Heart left ventricle (tissue), 13 donors: ENCODE results near the gene EMP2.

Experiments
- CTCF ChIP-seq, 12 donors: fragments of 200-600 bp; sonication (generic) in 4 of 12; IDR thresholded peaks; one replicate each; pipeline versions ENCODE4 v1.5.0 to v1.8.0; 2018 to 2022; ENCODE audit warnings: antibody characterized with exemption in 12 of 12, mild to moderate bottlenecking in 5 of 12
- POLR2A ChIP-seq, 2 donors: fragments of 450-650 bp; IDR thresholded peaks; one replicate each; pipeline ENCODE4 v1.6.1; 2017; ENCODE audit warnings: antibody characterized with exemption in 2 of 2, mild to moderate bottlenecking in 2 of 2, moderate library complexity in 2 of 2
- donor health status: ischemic (EF 13 %, LVEDD 7.1; RV severe dilation, severe dysfunction).
- donor health status: DM: no; HTN: yes; CAD: no.
- donor health status: DM: no; HTN: no; CAD: no.
- donor health status: ischemic (EF 25% LVEDD 6.9; RV normal size, moderate dysfunction).
- donor health status: ischemic (EF 25% LVEDD 5.7; RV mildly dilated, moderate dysfunction).
- donor health status: ischemic (EF 35%, LVEDD 5.7; RV mildly dilated, moderate dysfunction).
- donor health status: nonischemic (EF 11% LVEDD 7.7; RV severe dilation, severe dysfunction).
- donor health status: DM: yes; HTN: yes; CAD: no.
- donor health status: PGD.
- donor health status: ischemic (EF 29% LVEDD 5.4; RV normal size, mild dysfunction).
- donor health status: nonischemic (EF 23%, LVEDD 6.1; RV moderate dilation, normal function).

DNA sequence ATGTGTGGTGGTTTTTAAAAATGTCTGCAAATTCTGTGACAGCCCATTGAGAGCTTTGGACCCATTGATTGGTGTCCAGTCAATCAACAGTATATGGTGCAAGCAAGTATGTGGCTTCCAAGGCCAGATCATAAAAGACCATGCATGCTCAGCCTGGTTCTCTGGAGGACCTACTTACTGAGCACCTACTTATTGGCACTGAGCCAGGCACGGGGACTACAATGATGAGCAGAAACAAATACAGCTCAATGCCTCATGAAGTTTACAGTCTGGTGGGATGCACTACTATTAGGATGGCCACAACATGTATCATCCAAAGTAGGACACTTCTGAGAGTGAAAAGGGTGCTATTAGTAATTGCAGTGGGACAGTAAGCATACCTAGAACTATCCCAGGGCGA, 7.2 kb upstream of the EMP2 start:
- no peak for TF ChIP-seq CTCF (IDR thresholded peaks at IDR 0.05)
- no peak for TF ChIP-seq POLR2A (IDR thresholded peaks at IDR 0.05)
